Trophoblast cell (in vitro differentiated cells and primary cell): ENCODE results near the gene TRMT10B.

ENCODE experiments used
- DNase-seq, 2 donors: peaks; one replicate each; pipeline ENCODE4 v3.0.0-alpha.2; 2016
- H2AFZ ChIP-seq: 2 replicates; pipeline ENCODE4 v1.6.1; 2013; ENCODE audit warnings: low read length, moderate library complexity, mild to moderate bottlenecking; ENCODE audit not compliant: insufficient read depth, poor library complexity
- H2AK5ac ChIP-seq: 2 replicates; pipeline ENCODE4 v1.6.1; 2013; ENCODE audit warnings: mild to moderate bottlenecking, low read length
- H2BK120ac ChIP-seq: 2 replicates; pipeline ENCODE4 v1.6.1; 2013; ENCODE audit warnings: low read length, mild to moderate bottlenecking, moderate library complexity; ENCODE audit not compliant: insufficient read depth, poor library complexity
- H2BK12ac ChIP-seq: 2 replicates; pipeline ENCODE4 v1.6.1; 2013; ENCODE audit warnings: mild to moderate bottlenecking, low read length, moderate library complexity
- H2BK5ac ChIP-seq: 2 replicates; pipeline ENCODE4 v1.6.1; 2013; ENCODE audit warnings: low read length, low read depth, moderate library complexity, mild to moderate bottlenecking; ENCODE audit not compliant: poor library complexity
- H3K14ac ChIP-seq: 2 replicates; pipeline ENCODE4 v1.6.1; 2013; ENCODE audit warnings: mild to moderate bottlenecking, low read length
- H3K18ac ChIP-seq: 2 replicates; pipeline ENCODE4 v1.6.1; 2013; ENCODE audit warnings: mild to moderate bottlenecking, low read length
- H3K23ac ChIP-seq: 2 replicates; pipeline ENCODE4 v1.6.1; 2013; ENCODE audit warnings: low read length
- H3K27ac ChIP-seq: 2 replicates; pipeline ENCODE4 v1.5.1; 2013; ENCODE audit warnings: low read depth, mild to moderate bottlenecking, inconsistent platforms, low read length, moderate library complexity
- H3K27me3 ChIP-seq: 2 replicates; pipeline ENCODE4 v1.6.1; 2013; ENCODE audit warnings: inconsistent platforms, mild to moderate bottlenecking, low read length, moderate library complexity; ENCODE audit not compliant: insufficient read depth
- H3K36me3 ChIP-seq, 2 experiments: 1 replicate in 1 of 2; 2 replicates in 1 of 2; pipeline ENCODE4 v1.6.1; 2013; ENCODE audit warnings: low read length in 2 of 2, mild to moderate bottlenecking in 2 of 2, moderate library complexity in 1 of 2; ENCODE audit not compliant: insufficient read depth in 2 of 2, control insufficient read depth in 1 of 2
- H3K4ac ChIP-seq: 2 replicates; pipeline ENCODE4 v1.6.1; 2013; ENCODE audit warnings: low read depth, mild to moderate bottlenecking, low read length, moderate library complexity
- H3K4me1 ChIP-seq, 2 experiments: 1 replicate in 1 of 2; 2 replicates in 1 of 2; pipeline ENCODE4 v1.6.1; 2013; ENCODE audit warnings: low read length in 2 of 2, mild to moderate bottlenecking in 2 of 2, moderate library complexity in 1 of 2; ENCODE audit not compliant: insufficient read depth in 2 of 2, control insufficient read depth in 1 of 2
- H3K4me2 ChIP-seq: 2 replicates; pipeline ENCODE4 v1.6.1; 2013; ENCODE audit warnings: inconsistent platforms, mild to moderate bottlenecking, low read length, moderate library complexity
- H3K4me3 ChIP-seq: 2 replicates; pipeline ENCODE4 v1.5.1; 2013; ENCODE audit warnings: mild to moderate bottlenecking, low read depth, low read length, inconsistent platforms
- H3K79me1 ChIP-seq: one replicate; pipeline ENCODE4 v1.6.1; 2013; ENCODE audit warnings: low read length
- H3K79me2 ChIP-seq: 2 replicates; pipeline ENCODE4 v1.6.1; 2013; ENCODE audit warnings: low read length, mild to moderate bottlenecking; ENCODE audit not compliant: control insufficient read depth, insufficient read depth, poor library complexity
- H3K9ac ChIP-seq: 2 replicates; pipeline ENCODE4 v1.6.1; 2013; ENCODE audit warnings: mild to moderate bottlenecking, low read length
- H3K9me3 ChIP-seq: 2 replicates; pipeline ENCODE4 v1.6.1; 2013; ENCODE audit warnings: low read depth, mild to moderate bottlenecking, control low read depth, inconsistent platforms, low read length; ENCODE audit not compliant: insufficient read depth
- H4K12ac ChIP-seq: 2 replicates; pipeline ENCODE4 v1.6.1; 2013; ENCODE audit warnings: low read depth, mild to moderate bottlenecking, low read length, moderate library complexity
- H4K8ac ChIP-seq: 2 replicates; pipeline ENCODE4 v1.6.1; 2013; ENCODE audit warnings: low read depth, mild to moderate bottlenecking, low read length, moderate library complexity
- H4K91ac ChIP-seq: one replicate; pipeline ENCODE4 v1.6.1; 2013; ENCODE audit warnings: low read depth, mild to moderate bottlenecking, low read length, moderate library complexity
- WGBS: extraction: QIAGEN DNeasy Blood & Tissue Kit; methylation state at CpG from one replicate; pipeline ENCODE4 v1.1.7; 2013; ENCODE audit warnings: missing lambda C conversion rate; ENCODE audit not compliant: insufficient read length, insufficient coverage; ENCODE audit errors: extremely low coverage; 5-methylcytosine and 5-hydroxymethylcytosine counted together

The TRMT10B gene

DNA sequence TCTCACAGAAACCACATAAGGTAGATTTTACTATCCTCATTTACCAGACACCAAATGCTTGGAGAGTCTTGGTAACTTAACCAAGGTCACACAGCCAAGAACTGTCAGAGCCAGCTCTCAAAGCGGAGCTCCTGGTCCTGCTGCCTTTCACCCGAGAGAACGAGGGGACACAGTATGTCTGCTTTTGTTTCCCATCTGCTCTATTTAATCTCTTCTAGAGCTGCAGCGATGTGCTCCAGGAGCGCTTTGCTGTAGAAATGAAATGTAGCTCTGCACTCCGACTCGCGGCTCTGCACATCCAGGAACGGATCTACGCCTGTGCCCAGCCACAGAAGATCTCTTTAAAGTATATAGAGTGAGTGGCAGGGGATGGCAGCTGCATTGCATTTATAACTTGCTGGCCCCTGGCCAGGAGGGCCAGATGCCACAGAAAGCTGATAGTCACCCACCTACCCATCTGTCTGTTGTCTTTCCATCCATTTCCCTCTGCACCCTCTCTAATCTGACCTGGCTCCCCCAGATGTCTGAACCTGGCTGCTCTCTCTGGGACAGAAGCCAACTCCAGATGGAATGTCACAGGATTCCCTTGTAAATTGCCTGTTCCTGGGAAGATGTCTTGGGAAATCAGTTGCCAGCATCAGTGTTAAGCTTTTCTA is 21.4 kb upstream of the TRMT10B start:
- H3K27me3 ChIP-seq, result peaks cover 1% of the 10 kb centered on the region
- no peak overlapping the region for H3K4me2 ChIP-seq
- no CpG with 5 or more reads among the region's 10 CpGs for WGBS
- H3K79me1 ChIP-seq, result no peaks in the 10 kb centered on the region
- no peak overlapping the region for H2AFZ ChIP-seq
- H2BK120ac ChIP-seq, result no peak overlapping the region
- H4K8ac ChIP-seq, result no peak overlapping the region
- no peak overlapping the region for H4K12ac ChIP-seq
- no peak overlapping the region for H3K23ac ChIP-seq
- no peak overlapping the region for H3K14ac ChIP-seq
- H2BK5ac ChIP-seq, result no peak overlapping the region
- no peak overlapping the region for H3K9ac ChIP-seq
- DNase-seq, result no peak
- no peaks in the 10 kb centered on the region for H3K9me3 ChIP-seq
- no peak overlapping the region for H2BK12ac ChIP-seq
- H4K91ac ChIP-seq, result no peak overlapping the region
- no peak overlapping the region for H2AK5ac ChIP-seq
- no peak overlapping the region for H3K27ac ChIP-seq
- H3K18ac ChIP-seq, result no peak overlapping the region
- H3K4me3 ChIP-seq, result no peak overlapping the region
- H3K79me2 ChIP-seq, result no peaks in the 10 kb centered on the region
- H3K4me1 ChIP-seq, result no peaks in the 10 kb centered on the region
- H3K36me3 ChIP-seq, result no peaks in the 10 kb centered on the region
- no peak overlapping the region for H3K4ac ChIP-seq

DNA sequence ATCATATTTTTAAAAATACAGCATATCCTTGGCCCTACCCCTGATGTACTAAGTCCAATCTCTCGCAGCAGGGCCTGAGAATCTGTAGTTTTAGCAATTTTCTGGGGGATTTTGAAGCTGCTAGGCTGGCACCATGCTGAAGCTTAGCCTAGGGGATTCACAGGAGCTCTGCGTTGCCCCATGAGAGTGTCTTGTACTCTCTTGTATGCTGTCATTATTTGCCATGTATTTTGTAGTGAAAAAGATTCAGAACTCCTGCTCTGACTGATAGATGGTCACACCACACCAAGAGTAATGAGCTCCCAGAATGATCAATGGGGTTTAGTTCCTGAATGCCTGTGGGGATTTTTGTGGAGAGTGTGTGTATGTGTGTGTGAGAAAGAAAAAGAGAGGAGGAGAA is 20.7 kb upstream of the TRMT10B start:
- no peak overlapping the region for H2BK5ac ChIP-seq
- no peak overlapping the region for H3K4ac ChIP-seq
- no peak overlapping the region for H2AK5ac ChIP-seq
- no peak overlapping the region for H4K91ac ChIP-seq
- peaks cover 1% of the 10 kb centered on the region for H3K27me3 ChIP-seq
- no peaks in the 10 kb centered on the region for H3K9me3 ChIP-seq
- no peak overlapping the region for H2BK120ac ChIP-seq
- H4K12ac ChIP-seq, result no peak overlapping the region
- no peak overlapping the region for H3K27ac ChIP-seq
- no peaks in the 10 kb centered on the region for H3K79me2 ChIP-seq
- H4K8ac ChIP-seq, result no peak overlapping the region
- no peak overlapping the region for H3K4me3 ChIP-seq
- no peaks in the 10 kb centered on the region for H3K4me1 ChIP-seq
- no peak overlapping the region for H2BK12ac ChIP-seq
- H3K18ac ChIP-seq, result no peak overlapping the region
- DNase-seq, result no peak
- no peak overlapping the region for H3K4me2 ChIP-seq
- H3K23ac ChIP-seq, result no peak overlapping the region
- WGBS, result no CpG with 5 or more reads among the region's 2 CpGs
- H2AFZ ChIP-seq, result no peak overlapping the region
- H3K79me1 ChIP-seq, result no peaks in the 10 kb centered on the region
- no peak overlapping the region for H3K9ac ChIP-seq
- H3K14ac ChIP-seq, result no peak overlapping the region
- H3K36me3 ChIP-seq, result no peaks in the 10 kb centered on the region

DNA sequence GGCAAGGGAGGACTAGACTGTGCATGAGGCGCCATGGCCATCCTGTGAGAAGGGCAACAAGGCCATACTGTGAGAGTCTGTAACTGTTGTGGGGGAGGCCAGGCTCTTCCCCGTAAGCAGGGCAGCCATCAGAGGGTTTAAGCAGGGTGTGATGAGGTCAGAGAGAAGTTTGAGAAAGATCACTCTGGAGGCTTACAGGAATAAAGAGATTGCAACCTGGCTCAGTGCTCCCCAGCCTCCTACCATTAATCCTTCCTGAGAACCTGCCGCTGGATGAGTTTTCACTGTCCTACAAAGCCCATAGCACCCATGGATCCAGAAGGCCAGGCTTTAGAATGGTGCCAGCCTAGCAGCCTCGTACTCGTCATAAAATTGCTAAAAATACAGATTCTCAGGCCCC is 14.4 kb upstream of the TRMT10B start:
- Histone ChIP-seq H2AFZ (no peak overlapping the region), H3K14ac (no peak overlapping the region), H3K4me1 (peaks cover 0 to 2% of the 10 kb centered on the region in 2 experiments), H3K4me2 (no peak overlapping the region), H4K91ac (no peak overlapping the region), H2AK5ac (no peak overlapping the region), H2BK120ac (no peak overlapping the region), H3K9me3 (no peaks in the 10 kb centered on the region), H3K36me3 (no peaks in the 10 kb centered on the region), H3K79me1 (no peaks in the 10 kb centered on the region), H2BK12ac (no peak overlapping the region), H3K9ac (no peak overlapping the region), H3K79me2 (no peaks in the 10 kb centered on the region), H3K27me3 (no peaks in the 10 kb centered on the region), H3K4me3 (no peak overlapping the region), H2BK5ac (no peak overlapping the region), H3K4ac (no peak overlapping the region), H4K12ac (no peak overlapping the region), H3K18ac (no peak overlapping the region), H4K8ac (no peak overlapping the region), H3K27ac (no peak overlapping the region), H3K23ac (no peak overlapping the region)
- no CpG with 5 or more reads among the region's 5 CpGs for WGBS
- DNase-seq, result no peak

DNA sequence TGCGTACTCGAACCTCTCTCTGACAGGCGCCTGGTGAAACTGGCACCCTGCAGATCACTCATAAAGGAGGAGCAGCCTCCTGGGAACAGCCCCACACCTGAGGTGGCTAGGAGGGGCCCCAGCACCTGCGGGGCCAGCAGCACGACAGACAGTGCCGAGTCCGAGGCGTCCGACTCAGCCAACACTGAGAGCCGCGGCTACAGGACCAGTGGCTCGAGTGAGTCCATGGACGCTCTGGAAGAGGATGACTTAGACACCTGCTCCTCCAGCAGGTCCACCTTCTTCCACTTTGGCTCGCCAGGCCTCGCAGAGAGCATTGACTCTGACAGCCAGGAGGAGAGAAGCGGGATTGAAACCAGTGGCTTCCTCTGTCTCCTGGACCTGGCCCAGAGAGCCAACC is 13.5 kb upstream of the TRMT10B start:
- no peak overlapping the region for H2BK5ac ChIP-seq
- H3K4me1 ChIP-seq, result peaks cover 0 to 2% of the 10 kb centered on the region in 2 experiments
- H2BK12ac ChIP-seq, result no peak overlapping the region
- H3K36me3 ChIP-seq, result no peaks in the 10 kb centered on the region
- H3K14ac ChIP-seq, result no peak overlapping the region
- H3K18ac ChIP-seq, result no peak overlapping the region
- no peaks in the 10 kb centered on the region for H3K27me3 ChIP-seq
- no peak overlapping the region for H3K4me3 ChIP-seq
- H3K23ac ChIP-seq, result no peak overlapping the region
- H3K79me1 ChIP-seq, result no peaks in the 10 kb centered on the region
- H3K79me2 ChIP-seq, result no peaks in the 10 kb centered on the region
- no peak overlapping the region for H4K8ac ChIP-seq
- H3K9ac ChIP-seq, result no peak overlapping the region
- no peak overlapping the region for H2AK5ac ChIP-seq
- H2AFZ ChIP-seq, result no peak overlapping the region
- H2BK120ac ChIP-seq, result no peak overlapping the region
- no peak overlapping the region for H4K12ac ChIP-seq
- H3K4me2 ChIP-seq, result no peak overlapping the region
- DNase-seq, result no peak
- H3K4ac ChIP-seq, result no peak overlapping the region
- H4K91ac ChIP-seq, result no peak overlapping the region
- WGBS, result no CpG with 5 or more reads among the region's 16 CpGs
- no peaks in the 10 kb centered on the region for H3K9me3 ChIP-seq
- no peak overlapping the region for H3K27ac ChIP-seq
